ENCODE measurements around the gene PRR35.
A peak's percentile ranks its signal among the peaks of the same experiment; 100 is the strongest.

The PRR35 gene

DNA sequence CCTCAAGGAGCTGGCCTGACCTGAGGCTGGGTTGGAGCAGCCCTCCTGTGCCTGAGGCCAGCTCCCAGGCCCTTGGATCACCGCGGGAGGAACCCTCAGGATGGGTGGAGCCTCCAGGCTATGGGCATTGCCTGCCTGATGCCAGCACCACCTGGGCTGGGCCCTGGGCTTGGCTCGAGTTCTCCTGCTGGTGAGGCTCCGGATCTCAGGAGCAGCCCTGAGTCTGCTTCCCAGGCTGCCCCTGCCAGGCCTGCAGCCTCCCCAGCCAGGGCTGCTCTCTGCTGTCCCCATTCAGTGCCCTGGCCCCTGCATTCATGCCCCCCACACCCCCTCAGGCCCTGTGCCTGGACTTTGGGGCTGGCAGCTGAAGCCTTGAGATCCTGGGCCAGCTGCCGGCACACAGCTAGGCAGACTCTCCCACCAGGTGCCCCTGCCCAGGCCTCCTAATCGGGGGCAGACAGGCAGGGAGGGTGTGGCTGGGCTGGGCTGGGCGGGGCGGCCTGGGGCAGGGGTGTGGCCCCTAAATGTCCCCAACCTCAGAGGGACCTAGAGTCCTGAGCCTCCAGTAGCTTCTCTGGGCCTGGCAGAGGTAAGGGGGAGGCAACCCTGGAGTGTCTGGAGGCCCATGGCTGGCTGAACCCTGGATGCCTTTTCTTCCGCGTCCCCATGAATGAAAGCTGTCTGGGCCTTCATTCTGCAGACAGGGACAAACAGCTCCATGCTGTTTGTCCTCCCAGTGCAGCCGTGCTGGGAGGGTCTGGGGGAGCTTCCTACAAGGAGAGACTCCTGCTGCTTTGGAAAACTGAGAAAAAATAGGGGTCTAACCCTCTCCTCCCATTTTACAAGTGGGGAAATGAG lies 8.4 kb downstream of the PRR35 start:
- in situ Hi-C loops (cut with HindIII; ENCODE audit: low sequenced_read_pairs), result no loop called here
- no peak overlapping the region for H3K4me3 ChIP-seq (ENCODE audit: low read depth, low read length)

DNA sequence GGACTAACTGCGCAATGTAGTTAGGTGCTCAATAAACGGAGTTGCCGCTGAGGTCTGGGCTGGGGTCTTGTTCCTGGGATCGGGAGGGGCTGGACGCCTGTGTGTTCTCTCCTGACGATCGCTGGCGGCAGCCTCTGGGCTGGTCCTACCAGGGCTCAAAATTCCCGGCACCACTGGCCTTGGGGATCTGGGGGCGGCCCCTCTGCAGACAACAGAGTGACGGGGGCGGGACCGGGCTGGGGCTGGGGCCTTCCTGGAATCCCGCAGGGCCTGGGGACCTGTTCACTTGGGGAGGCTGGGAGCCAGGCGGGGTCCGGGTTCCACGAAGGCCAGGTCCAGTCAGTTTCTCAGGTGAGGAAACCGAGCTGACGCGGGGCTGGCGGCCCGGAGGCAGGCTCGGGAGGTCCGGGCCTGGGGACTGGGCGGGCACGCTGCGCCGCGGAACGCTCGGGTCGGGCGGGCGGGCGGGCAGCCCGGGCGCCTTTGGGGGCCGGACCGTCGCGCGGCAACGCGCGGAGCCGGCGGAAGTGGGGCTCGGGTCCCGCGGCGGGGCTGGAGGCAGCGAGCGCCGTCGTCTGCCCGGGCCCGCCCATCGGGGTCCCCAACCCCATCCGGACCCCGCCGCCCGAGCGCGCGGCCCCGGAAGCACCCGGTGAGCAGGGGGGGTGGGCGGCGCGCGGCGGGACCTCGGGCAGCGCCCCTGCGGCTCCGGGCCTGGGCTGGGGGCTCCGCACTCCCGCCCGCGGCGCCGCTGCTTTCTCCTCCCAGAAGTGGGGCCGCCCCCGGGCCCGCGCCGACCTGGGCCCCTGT lies 9.5 kb downstream of the PRR35 start, which contains the start of gene PIGQ:
PIGQ (plus strand) TSS at position 524 of the 810 bp plus-strand sequence. CDS start 4,107 bp downstream, outside the sequence.
- H3K4me3 ChIP-seq (ENCODE audit: low read depth, low read length), result peak within 1 kb of the TSS; percentile 75
- peak; percentile 62 for DNase-seq (ENCODE audit: low read depth, low spot score)
- in situ Hi-C loops (cut with HindIII; ENCODE audit: low sequenced_read_pairs), result no loop called here
- TF ChIP-seq, protein P1, sequence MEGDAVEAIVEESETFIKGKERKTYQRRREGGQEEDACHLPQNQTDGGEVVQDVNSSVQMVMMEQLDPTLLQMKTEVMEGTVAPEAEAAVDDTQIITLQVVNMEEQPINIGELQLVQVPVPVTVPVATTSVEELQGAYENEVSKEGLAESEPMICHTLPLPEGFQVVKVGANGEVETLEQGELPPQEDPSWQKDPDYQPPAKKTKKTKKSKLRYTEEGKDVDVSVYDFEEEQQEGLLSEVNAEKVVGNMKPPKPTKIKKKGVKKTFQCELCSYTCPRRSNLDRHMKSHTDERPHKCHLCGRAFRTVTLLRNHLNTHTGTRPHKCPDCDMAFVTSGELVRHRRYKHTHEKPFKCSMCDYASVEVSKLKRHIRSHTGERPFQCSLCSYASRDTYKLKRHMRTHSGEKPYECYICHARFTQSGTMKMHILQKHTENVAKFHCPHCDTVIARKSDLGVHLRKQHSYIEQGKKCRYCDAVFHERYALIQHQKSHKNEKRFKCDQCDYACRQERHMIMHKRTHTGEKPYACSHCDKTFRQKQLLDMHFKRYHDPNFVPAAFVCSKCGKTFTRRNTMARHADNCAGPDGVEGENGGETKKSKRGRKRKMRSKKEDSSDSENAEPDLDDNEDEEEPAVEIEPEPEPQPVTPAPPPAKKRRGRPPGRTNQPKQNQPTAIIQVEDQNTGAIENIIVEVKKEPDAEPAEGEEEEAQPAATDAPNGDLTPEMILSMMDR (IDR thresholded peaks at IDR 0.05; ENCODE audit: low read depth, low read length), result no peak

More for the DNA sequence above, 8.4 kb downstream of the PRR35 start:
- TF ChIP-seq, protein P1 (IDR thresholded peaks at IDR 0.05; ENCODE audit: low read depth, low read length), result no peak
- no peak for DNase-seq (ENCODE audit: low read depth, low spot score)

DNA sequence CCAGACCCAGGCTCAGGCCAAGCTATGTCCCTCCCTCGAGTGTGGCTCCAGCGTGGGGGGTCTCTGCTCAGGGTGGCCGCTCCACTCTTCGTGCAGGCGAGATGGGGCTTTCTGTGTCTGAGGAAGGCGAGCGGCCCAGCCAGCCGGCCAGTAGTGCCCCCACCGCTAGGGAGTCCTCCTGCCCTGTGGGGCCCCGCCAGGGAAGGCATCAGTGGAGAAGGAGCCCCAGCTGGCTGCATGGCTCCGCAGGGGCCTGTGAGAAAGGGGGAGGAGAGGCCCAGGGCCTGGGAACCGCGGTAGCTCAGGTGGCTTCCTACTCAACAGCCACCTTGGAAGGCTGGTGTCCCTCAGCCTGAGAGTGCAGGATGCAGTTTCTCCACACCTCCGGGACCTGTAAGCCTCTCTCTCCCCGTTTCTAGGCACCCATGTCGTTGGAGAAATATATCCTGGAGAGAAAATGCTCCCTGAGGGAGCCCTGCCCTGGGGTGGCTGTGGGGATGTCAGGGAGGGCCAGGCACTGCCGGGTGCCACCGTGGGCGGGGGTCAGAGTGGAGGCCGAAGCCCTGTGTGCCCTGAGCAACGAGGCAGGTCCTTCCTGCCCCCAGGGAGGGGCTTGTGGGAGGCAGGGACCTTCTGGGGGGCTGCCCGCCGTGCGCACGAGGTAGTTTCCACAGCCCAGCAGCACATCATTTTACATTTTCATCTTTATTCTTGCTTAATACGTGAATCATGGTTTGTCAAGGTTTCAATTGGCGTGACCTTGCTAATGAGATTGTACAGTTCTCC lies 12.9 kb downstream of the PRR35 start:
- H3K4me3 ChIP-seq (ENCODE audit: low read depth, low read length), result no peak overlapping the region
- in situ Hi-C loops (cut with HindIII; ENCODE audit: low sequenced_read_pairs), result no loop called here
- no peak for DNase-seq (ENCODE audit: low read depth, low spot score)
- TF ChIP-seq, protein P1 (IDR thresholded peaks at IDR 0.05; ENCODE audit: low read depth, low read length), result no peak

DNA sequence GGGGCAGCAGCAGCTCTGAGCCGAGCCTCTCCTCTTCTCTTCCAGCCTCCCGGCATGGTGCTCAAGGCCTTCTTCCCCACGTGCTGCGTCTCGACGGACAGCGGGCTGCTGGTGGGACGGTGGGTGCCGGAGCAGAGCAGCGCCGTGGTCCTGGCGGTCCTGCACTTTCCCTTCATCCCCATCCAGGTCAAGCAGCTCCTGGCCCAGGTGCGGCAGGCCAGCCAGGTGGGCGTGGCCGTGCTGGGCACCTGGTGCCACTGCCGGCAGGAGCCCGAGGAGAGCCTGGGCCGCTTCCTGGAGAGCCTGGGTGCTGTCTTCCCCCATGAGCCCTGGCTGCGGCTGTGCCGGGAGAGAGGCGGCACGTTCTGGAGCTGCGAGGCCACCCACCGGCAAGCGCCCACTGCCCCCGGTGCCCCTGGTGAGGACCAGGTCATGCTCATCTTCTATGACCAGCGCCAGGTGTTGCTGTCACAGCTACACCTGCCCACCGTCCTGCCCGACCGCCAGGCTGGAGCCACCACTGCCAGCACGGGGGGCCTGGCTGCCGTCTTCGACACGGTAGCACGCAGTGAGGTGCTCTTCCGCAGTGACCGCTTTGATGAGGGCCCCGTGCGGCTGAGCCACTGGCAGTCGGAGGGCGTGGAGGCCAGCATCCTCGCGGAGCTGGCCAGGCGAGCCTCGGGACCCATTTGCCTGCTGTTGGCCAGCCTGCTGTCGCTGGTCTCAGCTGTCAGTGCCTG lies 14.0 kb downstream of the PRR35 start:
- TF ChIP-seq, protein P1 (IDR thresholded peaks at IDR 0.05; ENCODE audit: low read depth, low read length), result no peak
- DNase-seq (ENCODE audit: low read depth, low spot score), result no peak
- H3K4me3 ChIP-seq (ENCODE audit: low read depth, low read length), result no peak overlapping the region
- in situ Hi-C loops (cut with HindIII; ENCODE audit: low sequenced_read_pairs), result no loop called here

DNA sequence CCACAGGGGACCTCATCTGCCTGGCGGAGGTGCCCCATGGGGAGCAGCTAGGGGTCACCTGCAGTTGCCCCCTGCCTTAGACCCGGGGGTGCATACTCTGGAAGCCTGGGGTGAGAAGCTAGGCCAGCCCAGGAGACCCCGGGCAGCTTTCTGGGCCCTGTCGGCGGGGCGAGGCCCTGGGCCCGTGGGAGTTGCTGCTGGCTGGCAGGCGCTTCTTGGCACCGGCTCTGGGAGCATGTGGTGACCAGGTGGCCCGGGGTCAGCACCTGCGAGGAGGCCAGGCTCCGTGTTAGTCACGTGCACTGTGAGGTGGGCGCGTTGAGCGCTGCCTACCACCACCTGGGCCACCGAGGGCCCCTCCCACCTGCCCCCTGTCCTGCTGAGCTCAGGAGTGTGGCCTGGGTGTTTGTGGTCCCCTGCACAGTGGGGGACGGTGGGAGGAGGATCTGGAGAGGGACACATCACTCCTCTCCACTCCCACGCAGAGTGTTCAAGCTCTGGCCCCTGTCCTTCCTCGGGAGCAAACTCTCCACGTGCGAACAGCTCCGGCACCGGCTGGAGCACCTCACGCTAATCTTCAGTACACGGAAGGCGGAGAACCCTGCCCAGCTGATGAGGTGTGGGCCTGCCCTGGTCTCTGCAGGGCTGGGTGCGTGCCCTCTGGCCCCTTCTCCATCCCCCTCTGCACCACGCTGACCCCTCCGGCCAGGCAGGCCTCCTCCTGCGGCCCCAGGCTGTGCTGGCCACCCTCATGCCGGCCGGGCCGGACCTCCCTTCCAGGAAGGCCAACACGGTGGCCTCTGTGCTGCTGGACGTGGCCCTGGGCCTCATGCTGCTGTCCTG lies 15.4 kb downstream of the PRR35 start:
- DNase-seq (ENCODE audit: low read depth, low spot score), result no peak
- in situ Hi-C loops (cut with HindIII; ENCODE audit: low sequenced_read_pairs), result no loop called here
- TF ChIP-seq, protein P1 (IDR thresholded peaks at IDR 0.05; ENCODE audit: low read depth, low read length), result no peak
- H3K4me3 ChIP-seq (ENCODE audit: low read depth, low read length), result no peak overlapping the region
